ENCODE results near the gene MAN1A1. TPM values are rescaled to one million over a fixed set of nuclear protein-coding genes. Genes with fewer than 3 reads are reported as not detected.

Gene MAN1A1
- total and polyA plus RNA-seq, 2 experiments from 2014 or later = 2.0 to 8.7 TPM

DNA sequence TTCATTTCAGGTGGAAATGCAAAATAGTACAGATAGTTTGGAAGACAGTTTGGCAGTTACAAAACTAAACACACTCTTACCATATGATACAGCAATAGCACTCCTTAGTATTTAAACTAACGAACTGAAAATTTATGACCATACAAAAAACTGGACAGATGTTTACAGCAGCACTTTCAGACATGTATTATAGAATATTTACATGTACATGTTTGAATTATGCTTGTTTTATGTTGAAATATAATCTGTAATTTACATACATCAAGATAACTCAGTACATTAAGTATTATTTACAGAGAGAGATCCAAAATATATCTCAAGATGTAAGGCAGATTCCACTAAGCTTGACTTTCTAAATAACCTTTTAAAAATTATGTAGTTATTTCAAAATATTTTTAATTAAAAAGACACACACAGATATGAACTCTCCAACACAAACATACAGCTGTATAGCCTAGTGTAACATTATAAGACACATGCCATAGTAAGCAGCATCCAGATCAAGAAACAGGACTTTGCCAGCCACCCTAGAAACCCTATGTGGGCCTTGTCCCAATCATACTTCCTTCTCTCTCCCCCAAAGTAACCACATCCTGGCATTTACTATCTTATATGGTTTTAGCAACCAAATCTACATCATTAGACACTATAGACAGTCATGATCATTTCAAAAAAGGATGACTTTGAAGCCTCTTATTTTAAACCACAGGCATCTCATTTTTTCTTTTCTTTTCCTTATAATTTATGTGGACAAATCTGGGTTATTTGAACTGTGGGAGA lies 82.2 kb downstream of the MAN1A1 start:
- TF ChIP-seq, protein P1, sequence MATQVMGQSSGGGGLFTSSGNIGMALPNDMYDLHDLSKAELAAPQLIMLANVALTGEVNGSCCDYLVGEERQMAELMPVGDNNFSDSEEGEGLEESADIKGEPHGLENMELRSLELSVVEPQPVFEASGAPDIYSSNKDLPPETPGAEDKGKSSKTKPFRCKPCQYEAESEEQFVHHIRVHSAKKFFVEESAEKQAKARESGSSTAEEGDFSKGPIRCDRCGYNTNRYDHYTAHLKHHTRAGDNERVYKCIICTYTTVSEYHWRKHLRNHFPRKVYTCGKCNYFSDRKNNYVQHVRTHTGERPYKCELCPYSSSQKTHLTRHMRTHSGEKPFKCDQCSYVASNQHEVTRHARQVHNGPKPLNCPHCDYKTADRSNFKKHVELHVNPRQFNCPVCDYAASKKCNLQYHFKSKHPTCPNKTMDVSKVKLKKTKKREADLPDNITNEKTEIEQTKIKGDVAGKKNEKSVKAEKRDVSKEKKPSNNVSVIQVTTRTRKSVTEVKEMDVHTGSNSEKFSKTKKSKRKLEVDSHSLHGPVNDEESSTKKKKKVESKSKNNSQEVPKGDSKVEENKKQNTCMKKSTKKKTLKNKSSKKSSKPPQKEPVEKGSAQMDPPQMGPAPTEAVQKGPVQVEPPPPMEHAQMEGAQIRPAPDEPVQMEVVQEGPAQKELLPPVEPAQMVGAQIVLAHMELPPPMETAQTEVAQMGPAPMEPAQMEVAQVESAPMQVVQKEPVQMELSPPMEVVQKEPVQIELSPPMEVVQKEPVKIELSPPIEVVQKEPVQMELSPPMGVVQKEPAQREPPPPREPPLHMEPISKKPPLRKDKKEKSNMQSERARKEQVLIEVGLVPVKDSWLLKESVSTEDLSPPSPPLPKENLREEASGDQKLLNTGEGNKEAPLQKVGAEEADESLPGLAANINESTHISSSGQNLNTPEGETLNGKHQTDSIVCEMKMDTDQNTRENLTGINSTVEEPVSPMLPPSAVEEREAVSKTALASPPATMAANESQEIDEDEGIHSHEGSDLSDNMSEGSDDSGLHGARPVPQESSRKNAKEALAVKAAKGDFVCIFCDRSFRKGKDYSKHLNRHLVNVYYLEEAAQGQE (IDR thresholded peaks at IDR 0.05; ENCODE audit: unreplicated experiment) = no peak
- TF ChIP-seq CREB1 (CRISPR knock-in tag; IDR thresholded peaks at IDR 0.05; ENCODE audit: low read depth) (no peak), ZNF331 (CRISPR knock-in tag; IDR thresholded peaks at IDR 0.05; ENCODE audit: low read depth) (no peak), JUNB (IDR thresholded peaks at IDR 0.05; ENCODE audit: unreplicated experiment) (no peak), ZNF114 (CRISPR knock-in tag; IDR thresholded peaks at IDR 0.05) (no peak), EZH2 (IDR thresholded peaks at IDR 0.05; ENCODE audit: low read depth, unreplicated experiment) (no peak), STAT1 (IDR thresholded peaks at IDR 0.05; ENCODE audit: unreplicated experiment) (no peak), POLR2AphosphoS5 (IDR thresholded peaks at IDR 0.05; ENCODE audit: low read depth) (no peak), NANOG (IDR thresholded peaks at IDR 0.05; ENCODE audit: borderline replicate concordance) (no peak), EZH2phosphoT487 (IDR thresholded peaks at IDR 0.05; ENCODE audit: unreplicated experiment) (no peak)
- TF ChIP-seq, protein P2, sequence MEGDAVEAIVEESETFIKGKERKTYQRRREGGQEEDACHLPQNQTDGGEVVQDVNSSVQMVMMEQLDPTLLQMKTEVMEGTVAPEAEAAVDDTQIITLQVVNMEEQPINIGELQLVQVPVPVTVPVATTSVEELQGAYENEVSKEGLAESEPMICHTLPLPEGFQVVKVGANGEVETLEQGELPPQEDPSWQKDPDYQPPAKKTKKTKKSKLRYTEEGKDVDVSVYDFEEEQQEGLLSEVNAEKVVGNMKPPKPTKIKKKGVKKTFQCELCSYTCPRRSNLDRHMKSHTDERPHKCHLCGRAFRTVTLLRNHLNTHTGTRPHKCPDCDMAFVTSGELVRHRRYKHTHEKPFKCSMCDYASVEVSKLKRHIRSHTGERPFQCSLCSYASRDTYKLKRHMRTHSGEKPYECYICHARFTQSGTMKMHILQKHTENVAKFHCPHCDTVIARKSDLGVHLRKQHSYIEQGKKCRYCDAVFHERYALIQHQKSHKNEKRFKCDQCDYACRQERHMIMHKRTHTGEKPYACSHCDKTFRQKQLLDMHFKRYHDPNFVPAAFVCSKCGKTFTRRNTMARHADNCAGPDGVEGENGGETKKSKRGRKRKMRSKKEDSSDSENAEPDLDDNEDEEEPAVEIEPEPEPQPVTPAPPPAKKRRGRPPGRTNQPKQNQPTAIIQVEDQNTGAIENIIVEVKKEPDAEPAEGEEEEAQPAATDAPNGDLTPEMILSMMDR (conservative IDR thresholded peaks at IDR 0.05; ENCODE audit: low read depth in 2 of 2) = no peak
- TF ChIP-seq, protein P3, sequence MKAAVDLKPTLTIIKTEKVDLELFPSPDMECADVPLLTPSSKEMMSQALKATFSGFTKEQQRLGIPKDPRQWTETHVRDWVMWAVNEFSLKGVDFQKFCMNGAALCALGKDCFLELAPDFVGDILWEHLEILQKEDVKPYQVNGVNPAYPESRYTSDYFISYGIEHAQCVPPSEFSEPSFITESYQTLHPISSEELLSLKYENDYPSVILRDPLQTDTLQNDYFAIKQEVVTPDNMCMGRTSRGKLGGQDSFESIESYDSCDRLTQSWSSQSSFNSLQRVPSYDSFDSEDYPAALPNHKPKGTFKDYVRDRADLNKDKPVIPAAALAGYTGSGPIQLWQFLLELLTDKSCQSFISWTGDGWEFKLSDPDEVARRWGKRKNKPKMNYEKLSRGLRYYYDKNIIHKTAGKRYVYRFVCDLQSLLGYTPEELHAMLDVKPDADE (IDR thresholded peaks at IDR 0.05) = no peak
- TF ChIP-seq, protein P4, sequence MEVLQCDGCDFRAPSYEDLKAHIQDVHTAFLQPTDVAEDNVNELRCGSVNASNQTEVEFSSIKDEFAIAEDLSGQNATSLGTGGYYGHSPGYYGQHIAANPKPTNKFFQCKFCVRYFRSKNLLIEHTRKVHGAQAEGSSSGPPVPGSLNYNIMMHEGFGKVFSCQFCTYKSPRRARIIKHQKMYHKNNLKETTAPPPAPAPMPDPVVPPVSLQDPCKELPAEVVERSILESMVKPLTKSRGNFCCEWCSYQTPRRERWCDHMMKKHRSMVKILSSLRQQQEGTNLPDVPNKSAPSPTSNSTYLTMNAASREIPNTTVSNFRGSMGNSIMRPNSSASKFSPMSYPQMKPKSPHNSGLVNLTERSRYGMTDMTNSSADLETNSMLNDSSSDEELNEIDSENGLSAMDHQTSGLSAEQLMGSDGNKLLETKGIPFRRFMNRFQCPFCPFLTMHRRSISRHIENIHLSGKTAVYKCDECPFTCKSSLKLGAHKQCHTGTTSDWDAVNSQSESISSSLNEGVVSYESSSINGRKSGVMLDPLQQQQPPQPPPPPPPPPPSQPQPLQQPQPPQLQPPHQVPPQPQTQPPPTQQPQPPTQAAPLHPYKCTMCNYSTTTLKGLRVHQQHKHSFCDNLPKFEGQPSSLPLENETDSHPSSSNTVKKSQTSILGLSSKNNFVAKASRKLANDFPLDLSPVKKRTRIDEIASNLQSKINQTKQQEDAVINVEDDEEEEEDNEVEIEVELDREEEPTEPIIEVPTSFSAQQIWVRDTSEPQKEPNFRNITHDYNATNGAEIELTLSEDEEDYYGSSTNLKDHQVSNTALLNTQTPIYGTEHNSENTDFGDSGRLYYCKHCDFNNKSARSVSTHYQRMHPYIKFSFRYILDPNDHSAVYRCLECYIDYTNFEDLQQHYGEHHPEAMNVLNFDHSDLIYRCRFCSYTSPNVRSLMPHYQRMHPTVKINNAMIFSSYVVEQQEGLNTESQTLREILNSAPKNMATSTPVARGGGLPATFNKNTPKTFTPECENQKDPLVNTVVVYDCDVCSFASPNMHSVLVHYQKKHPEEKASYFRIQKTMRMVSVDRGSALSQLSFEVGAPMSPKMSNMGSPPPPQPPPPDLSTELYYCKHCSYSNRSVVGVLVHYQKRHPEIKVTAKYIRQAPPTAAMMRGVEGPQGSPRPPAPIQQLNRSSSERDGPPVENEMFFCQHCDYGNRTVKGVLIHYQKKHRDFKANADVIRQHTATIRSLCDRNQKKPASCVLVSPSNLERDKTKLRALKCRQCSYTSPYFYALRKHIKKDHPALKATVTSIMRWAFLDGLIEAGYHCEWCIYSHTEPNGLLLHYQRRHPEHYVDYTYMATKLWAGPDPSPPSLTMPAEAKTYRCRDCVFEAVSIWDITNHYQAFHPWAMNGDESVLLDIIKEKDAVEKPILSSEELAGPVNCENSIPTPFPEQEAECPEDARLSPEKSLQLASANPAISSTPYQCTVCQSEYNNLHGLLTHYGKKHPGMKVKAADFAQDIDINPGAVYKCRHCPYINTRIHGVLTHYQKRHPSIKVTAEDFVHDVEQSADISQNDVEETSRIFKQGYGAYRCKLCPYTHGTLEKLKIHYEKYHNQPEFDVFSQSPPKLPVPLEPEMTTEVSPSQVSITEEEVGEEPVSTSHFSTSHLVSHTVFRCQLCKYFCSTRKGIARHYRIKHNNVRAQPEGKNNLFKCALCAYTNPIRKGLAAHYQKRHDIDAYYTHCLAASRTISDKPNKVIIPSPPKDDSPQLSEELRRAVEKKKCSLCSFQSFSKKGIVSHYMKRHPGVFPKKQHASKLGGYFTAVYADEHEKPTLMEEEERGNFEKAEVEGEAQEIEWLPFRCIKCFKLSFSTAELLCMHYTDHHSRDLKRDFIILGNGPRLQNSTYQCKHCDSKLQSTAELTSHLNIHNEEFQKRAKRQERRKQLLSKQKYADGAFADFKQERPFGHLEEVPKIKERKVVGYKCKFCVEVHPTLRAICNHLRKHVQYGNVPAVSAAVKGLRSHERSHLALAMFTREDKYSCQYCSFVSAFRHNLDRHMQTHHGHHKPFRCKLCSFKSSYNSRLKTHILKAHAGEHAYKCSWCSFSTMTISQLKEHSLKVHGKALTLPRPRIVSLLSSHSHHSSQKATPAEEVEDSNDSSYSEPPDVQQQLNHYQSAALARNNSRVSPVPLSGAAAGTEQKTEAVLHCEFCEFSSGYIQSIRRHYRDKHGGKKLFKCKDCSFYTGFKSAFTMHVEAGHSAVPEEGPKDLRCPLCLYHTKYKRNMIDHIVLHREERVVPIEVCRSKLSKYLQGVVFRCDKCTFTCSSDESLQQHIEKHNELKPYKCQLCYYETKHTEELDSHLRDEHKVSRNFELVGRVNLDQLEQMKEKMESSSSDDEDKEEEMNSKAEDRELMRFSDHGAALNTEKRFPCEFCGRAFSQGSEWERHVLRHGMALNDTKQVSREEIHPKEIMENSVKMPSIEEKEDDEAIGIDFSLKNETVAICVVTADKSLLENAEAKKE (CRISPR knock-in tag; IDR thresholded peaks at IDR 0.05) = no peak

More for the DNA sequence above, 82.2 kb downstream of the MAN1A1 start:
- Mint-ChIP-seq H3K36me3 (ENCODE audit: low read depth) (peaks cover 13% of the 10 kb centered on the region; the same call in 2 of the 3 replicates), H3K9me3 (peaks cover 7% of the 10 kb centered on the region), H3K27me3 (ENCODE audit: insufficient read depth, low read depth, poor library complexity) (no peaks in the 10 kb centered on the region), H3K4me3 (no peak overlapping the region), H3K4me1 (no peaks in the 10 kb centered on the region), H3K27ac (no peak overlapping the region)
- Histone ChIP-seq H3K36me3 (ENCODE audit: insufficient read depth) (no peaks in the 10 kb centered on the region), H4K20me1 (replicated peaks; ENCODE audit: insufficient read depth) (no peaks in the 10 kb centered on the region), H3K9me2 (ENCODE audit: insufficient read depth) (no peaks in the 10 kb centered on the region), H2AFZ (no peak overlapping the region), H3K79me2 (replicated peaks; ENCODE audit: insufficient read depth) (no peaks in the 10 kb centered on the region), H3K27ac (ENCODE audit: low read depth) (no peak overlapping the region), H3K4me2 (no peak overlapping the region), H3K4me3 (no peak overlapping the region), H3K27me3 (ENCODE audit: insufficient read depth) (no peaks in the 10 kb centered on the region), H3K4me1 (ENCODE audit: insufficient read depth) (no peaks in the 10 kb centered on the region), H3F3A (replicated peaks; ENCODE audit: low read depth) (no peaks in the 10 kb centered on the region)
- ATAC-seq = no peak
- no peak for DNase-seq (ENCODE audit: low spot score)
